ENCODE data around the gene TAS1R1.
A peak's percentile ranks its signal among the peaks of the same experiment; 100 is the strongest.

The TAS1R1 gene

DNA sequence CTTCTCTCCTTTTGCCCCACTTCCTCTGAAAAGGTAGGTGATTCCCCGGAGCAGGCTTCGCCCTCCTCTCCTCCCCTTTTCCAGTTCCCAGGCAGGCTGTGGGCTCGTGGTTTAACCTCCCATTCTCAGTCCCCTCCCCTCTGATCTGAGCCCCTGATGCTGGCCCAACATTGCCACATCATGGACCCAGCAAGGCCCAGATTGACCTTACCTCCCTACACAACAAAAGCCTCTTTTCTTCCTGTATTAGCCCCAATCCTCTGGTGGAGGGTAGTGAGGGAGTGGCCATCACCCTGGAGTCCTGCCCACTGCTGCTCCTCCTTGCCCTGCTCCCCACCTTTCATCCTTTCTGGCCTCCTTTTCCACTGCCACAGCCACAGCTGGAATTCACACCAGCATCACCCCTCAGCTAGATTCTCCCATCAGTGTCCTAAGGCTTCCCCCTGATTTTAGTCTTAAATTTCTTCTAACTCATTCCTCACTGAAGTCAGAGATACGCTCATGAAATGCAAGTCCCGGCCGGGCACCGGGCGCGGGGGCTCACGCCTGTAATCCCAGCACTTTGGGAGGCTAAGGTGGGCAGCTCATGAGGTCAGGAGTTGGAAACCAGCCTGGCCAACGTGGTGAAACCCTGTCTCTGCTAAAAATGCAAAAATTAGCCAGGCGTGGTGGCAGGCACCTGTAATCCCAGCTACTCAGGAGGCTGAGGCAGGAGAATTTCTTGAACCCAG lies 17.7 kb downstream of the TAS1R1 start:
- DNase-seq (ENCODE audit: low read depth, low spot score), result no peak

DNA sequence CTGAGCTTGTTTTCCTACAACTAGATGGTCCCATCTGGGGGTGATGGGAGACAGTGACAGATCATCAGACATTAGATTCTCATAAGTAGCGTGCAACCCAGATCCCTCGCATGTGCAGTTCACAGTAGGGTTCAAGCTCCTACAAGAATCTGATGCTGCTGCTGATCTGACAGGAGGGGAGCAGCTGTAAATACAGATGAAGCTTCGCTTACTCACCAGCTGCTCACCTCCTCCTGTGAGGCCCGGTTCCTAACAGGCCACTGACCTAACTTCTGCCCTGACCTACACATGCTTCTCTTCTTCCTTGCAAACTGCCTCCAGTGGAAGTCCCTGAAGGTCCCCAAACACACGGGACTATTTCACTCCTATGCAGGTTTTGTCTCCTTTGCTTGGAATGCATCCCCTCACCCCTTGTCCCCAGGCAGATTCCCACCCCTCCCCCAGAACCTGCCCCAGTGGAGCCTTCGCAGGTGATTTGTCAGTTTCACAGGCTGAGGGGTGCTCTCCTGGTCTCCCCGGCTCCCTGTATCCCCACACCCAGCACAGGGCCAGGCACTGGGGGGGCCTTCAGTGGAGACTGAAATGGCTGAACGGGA lies 19.0 kb downstream of the TAS1R1 start:
- no peak for DNase-seq (ENCODE audit: low read depth, low spot score)

DNA sequence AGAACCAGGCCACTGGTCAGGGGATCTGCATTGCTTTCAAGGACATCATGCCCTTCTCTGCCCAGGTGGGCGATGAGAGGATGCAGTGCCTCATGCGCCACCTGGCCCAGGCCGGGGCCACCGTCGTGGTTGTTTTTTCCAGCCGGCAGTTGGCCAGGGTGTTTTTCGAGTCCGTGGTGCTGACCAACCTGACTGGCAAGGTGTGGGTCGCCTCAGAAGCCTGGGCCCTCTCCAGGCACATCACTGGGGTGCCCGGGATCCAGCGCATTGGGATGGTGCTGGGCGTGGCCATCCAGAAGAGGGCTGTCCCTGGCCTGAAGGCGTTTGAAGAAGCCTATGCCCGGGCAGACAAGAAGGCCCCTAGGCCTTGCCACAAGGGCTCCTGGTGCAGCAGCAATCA lies 19.7 kb downstream of the TAS1R1 start:
- no peak for DNase-seq (ENCODE audit: low read depth, low spot score)

DNA sequence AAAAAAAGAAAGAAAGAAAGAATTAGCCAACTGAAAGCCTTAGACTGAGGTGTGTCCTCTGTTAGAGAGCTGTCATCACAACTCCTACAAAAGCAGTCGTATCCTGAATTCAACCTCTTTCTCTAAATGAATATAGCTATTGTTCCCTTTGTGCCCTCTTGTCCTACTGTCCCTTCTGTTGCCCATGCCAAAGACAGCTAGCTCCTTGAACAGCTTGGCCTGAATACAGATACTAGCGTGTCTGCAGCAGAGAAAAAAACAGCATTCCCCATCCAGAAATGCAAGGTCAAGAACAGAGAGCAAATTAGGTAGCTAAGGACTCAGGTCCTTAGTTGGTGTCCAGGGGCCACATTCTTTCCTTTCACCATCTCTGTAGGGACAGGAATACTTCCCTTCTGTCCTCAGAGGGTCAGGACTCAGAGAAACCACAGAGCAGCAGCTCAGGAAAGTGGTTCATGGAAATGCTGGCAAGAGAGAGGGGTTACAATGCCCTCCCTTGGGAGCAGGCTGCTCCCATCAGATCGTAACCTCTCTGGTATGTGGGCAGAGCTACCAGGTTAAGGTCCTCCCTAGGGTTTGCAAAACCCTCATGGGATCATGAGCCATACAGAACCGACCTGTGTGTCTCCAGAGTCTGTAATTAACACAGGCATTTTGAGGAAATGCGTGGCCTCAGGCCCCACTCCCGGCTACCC lies 22.9 kb downstream of the TAS1R1 start:
- DNase-seq (ENCODE audit: low read depth, low spot score), result no peak

DNA sequence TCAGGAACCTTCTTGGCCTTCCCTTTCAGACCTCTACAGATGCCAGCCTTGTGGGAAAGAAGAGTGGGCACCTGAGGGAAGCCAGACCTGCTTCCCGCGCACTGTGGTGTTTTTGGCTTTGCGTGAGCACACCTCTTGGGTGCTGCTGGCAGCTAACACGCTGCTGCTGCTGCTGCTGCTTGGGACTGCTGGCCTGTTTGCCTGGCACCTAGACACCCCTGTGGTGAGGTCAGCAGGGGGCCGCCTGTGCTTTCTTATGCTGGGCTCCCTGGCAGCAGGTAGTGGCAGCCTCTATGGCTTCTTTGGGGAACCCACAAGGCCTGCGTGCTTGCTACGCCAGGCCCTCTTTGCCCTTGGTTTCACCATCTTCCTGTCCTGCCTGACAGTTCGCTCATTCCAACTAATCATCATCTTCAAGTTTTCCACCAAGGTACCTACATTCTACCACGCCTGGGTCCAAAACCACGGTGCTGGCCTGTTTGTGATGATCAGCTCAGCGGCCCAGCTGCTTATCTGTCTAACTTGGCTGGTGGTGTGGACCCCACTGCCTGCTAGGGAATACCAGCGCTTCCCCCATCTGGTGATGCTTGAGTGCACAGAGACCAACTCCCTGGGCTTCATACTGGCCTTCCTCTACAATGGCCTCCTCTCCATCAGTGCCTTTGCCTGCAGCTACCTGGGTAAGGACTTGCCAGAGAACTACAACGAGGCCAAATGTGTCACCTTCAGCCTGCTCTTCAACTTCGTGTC lies 23.7 kb downstream of the TAS1R1 start:
- DNase-seq (ENCODE audit: low read depth, low spot score), result no peak

DNA sequence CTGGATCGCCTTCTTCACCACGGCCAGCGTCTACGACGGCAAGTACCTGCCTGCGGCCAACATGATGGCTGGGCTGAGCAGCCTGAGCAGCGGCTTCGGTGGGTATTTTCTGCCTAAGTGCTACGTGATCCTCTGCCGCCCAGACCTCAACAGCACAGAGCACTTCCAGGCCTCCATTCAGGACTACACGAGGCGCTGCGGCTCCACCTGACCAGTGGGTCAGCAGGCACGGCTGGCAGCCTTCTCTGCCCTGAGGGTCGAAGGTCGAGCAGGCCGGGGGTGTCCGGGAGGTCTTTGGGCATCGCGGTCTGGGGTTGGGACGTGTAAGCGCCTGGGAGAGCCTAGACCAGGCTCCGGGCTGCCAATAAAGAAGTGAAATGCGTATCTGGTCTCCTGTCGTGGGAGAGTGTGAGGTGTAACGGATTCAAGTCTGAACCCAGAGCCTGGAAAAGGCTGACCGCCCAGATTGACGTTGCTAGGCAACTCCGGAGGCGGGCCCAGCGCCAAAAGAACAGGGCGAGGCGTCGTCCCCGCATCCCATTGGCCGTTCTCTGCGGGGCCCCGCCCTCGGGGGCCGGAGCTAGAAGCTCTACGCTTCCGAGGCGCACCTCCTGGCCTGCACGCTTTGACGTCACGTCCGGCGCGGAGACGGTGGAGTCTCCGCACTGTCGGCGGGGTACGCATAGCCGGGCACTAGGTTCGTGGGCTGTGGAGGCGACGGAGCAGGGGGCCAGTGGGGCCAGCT lies 24.4 kb downstream of the TAS1R1 start, which contains the start of gene ZBTB48:
TSS of gene ZBTB48 (plus strand) at position 621 of the 745 bp plus-strand sequence. CDS start 616 bp downstream, outside the sequence.
- peak; percentile 91 for DNase-seq (ENCODE audit: low read depth, low spot score)

DNA sequence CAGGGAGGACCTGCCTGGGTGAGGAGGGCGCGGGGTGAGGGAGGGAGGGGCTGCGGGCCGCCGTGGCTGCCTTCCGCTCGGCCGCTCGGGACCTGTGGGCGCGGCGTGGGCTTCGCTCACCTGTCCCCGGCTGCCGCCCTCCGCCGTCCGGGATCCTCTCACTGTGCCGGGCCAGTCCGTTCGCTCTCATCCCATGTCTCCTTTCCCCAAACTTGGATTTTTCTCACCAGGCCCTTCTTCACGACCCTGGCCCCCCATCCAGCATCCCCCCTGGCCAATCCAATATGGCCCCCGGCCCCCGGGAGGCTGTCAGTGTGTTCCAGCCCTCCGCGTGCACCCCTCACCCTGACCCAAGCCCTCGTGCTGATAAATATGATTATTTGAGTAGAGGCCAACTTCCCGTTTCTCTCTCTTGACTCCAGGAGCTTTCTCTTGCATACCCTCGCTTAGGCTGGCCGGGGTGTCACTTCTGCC lies 25.0 kb downstream of the TAS1R1 start:
- DNase-seq (ENCODE audit: low read depth, low spot score), result no peak

DNA sequence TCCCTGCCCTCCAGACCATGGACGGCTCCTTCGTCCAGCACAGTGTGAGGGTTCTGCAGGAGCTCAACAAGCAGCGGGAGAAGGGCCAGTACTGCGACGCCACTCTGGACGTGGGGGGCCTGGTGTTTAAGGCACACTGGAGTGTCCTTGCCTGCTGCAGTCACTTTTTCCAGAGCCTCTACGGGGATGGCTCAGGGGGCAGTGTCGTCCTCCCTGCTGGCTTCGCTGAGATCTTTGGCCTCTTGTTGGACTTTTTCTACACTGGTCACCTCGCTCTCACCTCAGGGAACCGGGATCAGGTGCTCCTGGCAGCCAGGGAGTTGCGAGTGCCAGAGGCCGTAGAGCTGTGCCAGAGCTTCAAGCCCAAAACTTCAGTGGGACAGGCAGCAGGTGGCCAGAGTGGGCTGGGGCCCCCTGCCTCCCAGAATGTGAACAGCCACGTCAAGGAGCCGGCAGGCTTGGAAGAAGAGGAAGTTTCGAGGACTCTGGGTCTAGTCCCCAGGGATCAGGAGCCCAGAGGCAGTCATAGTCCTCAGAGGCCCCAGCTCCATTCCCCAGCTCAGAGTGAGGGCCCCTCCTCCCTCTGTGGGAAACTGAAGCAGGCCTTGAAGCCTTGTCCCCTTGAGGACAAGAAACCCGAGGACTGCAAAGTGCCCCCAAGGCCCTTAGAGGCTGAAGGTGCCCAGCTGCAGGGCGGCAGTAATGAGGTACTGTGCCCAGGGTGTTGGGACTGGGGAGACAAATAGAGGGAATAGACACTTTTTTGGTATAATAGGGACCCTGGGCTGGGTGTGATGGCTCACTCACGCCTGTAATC lies 25.7 kb downstream of the TAS1R1 start:
- no peak for DNase-seq (ENCODE audit: low read depth, low spot score)

DNA sequence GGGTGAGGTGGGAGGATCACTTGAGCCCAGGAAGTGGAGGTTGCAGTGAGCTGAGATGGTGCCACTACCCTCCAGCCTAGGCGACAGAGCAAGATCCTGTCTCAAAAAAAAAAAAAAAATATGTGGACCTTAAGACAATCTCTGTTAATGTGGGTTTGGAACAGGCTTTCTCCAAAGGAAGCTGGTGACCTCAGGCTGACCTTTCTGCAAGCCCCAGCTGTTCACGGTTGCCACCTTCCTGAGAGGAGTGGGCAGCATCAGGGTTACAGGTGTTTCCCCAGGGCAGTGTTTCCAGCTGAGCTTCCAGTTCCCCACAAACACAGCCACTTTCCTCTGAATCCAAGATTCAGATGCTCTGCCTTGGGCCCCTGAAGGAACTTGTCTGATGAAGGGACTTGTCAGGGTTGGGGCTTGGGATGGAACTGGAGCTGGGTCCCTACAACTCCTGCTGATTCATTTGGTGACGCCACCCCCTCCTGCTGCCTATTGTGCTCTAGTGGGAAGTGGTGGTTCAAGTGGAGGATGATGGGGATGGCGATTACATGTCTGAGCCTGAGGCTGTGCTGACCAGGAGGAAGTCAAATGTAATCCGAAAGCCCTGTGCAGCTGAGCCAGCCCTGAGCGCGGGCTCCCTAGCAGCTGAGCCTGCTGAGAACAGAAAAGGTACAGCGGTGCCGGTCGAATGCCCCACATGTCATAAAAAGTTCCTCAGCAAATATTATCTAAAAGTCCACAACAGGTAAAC lies 26.6 kb downstream of the TAS1R1 start:
- no peak for DNase-seq (ENCODE audit: low read depth, low spot score)

DNA sequence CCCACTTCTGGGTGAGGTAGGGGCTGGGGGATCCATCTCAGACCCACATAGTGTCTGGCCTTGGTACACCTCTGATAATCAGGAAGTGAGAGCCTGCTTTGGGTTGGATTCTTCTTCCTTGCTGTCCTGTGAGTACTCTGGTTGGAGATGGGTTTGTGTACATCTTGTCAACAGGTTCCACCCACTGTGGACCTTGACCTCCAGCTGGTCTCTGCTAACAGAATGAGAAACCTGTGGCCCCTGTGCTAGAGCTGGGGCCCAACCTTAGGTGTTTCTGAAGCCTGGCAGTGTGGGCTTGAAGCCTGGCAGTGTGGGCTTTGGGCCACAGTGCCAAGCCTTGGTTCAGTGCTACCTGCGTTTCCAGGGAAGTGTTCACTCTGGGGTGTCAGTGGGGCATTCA lies 27.3 kb downstream of the TAS1R1 start:
- DNase-seq (ENCODE audit: low read depth, low spot score), result no peak

DNA sequence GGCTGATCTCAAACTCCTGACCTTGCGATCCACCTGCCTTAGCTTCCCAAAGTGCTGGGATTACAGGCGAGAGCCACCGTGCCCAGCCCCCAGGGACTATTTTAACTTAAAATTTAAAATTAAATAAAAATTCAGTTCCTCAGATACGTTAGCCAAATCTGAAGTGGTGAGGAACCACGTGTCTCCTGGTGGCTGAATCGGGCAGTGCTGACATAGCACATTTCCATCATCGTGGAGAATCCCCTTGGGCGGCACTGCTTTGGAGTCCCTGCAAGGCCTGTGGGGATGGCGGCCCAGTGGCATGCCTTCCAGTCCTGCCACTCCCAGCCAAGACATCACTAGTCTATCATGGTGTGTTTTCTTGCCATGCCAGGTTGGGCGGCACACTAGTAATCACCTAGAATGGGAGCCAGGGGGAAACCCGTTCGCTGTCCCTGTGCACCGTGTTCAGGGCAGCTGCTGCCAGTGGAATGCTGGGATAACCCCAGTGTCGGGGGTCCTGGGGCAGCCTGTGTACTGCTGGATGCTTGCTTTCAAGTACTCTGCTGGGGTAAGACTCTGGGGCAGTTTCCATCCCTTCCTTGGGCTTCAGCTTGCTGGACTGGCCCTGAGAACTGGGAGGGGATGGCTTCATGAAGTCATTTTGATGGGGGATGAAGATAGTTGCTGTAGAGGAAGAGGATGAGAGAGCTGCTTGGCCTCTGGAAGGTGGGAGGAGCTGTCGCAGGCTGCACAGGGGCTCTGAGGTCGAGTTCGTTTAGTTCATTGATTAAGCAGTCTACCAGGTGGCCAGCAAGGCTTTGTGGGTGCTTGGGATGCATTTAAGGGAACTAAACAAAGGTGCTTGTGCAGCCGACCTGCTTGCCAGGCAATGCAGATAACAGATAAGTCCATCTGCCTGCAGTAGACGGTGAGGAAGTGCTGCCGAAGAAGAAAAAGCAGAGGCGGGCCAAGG lies 29.3 kb downstream of the TAS1R1 start:
- DNase-seq (ENCODE audit: low read depth, low spot score), result no peak

DNA sequence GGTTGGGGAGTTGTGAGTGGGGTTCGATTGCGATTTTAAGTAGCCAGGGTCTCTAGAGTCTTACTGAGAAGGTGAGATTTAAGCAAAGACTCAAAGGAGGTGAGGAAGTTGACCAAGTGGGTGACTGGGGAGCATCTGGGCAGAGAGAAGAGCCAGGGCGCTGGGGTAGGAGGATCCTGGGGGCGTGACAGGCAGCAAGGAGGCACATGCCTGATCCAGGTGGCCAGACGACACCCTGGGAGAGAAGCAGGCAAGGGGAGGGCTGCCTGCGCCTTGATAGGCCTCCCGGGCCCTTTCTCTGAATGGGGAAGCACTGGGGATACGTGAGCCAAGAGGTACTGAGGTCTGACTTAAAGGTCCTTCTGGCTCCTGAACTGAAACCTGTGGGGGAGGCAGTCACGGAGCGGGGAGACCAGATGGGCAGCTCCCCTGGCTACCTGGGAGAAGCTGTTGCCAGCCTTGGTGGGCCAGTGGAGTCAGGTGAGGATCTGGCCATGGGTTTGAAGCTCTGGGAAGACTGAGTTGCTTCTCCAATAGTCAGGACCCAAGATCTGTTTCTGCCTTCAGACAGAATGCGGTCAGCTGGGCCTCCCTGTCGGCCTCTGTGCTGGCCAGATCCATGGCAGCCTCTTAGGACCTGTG lies 30.1 kb downstream of the TAS1R1 start:
- DNase-seq (ENCODE audit: low read depth, low spot score), result no peak

DNA sequence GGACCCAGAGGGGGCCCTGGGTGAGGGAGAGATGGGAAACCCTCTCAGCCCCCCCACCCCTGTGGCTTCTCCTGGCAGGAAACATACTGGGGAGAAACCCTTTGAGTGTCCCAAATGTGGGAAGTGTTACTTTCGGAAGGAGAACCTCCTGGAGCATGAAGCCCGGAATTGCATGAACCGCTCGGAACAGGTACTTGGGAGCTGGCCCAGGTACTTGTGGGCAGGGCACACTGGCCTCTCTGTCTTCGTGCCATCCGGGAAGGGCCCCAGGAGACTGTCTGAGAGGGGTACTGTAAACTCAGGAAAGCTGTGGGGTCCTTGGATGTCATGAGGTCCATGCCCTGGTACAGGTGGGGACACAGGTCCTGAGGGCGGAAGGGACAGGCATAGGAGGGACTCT lies 30.7 kb downstream of the TAS1R1 start:
- DNase-seq (ENCODE audit: low read depth, low spot score), result no peak

DNA sequence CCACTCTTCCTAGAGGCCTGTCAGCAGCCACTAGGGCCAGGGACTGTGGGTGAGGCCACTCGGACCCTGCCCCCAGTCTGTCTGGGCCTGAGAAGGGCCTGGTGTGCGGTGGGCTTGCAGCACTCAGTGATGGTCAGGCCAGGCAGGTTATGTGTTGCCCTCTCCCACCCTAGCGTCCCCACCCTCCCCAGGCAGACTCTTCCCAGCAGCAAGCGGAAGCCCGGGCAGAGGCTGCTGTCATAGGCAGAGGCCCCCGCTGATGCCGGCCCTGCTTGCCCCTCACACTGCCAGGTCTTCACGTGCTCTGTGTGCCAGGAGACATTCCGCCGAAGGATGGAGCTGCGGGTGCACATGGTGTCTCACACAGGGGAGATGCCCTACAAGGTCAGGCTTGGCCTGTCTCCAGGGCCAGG lies 31.3 kb downstream of the TAS1R1 start:
- DNase-seq (ENCODE audit: low read depth, low spot score), result no peak

DNA sequence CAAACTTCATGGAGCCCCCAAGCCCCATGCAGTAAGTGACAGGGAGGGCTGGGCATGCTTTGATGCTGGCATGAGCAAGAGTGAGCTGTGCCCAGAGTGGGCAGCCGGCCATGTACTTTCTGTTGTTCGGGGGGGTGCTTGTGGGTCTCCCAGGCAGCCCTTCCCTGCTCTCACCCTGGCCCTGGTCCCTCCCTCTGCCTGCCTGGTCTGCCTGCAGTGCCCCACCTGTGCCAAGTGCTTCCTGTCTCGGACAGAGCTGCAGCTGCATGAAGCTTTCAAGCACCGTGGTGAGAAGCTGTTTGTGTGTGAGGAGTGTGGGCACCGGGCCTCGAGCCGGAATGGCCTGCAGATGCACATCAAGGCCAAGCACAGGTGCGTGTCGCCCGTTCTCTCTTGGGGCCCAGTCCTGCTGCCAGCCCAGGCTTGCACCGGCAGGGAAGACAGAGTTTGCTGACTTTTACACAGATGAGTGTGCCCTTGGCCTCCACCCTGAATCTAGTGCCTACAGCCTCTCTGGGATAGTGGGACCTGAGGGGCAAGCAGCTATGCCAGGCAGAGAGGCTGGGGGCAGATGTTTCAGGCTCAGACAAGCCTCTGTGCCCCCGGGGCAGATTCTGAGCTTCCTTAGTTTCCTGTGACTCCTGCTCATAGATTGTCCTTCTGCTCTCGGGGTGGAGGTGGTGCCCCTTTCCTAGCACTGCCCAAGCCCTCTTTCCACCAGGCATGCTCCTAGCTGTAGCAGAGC lies 32.3 kb downstream of the TAS1R1 start:
- DNase-seq (ENCODE audit: low read depth, low spot score), result no peak

DNA sequence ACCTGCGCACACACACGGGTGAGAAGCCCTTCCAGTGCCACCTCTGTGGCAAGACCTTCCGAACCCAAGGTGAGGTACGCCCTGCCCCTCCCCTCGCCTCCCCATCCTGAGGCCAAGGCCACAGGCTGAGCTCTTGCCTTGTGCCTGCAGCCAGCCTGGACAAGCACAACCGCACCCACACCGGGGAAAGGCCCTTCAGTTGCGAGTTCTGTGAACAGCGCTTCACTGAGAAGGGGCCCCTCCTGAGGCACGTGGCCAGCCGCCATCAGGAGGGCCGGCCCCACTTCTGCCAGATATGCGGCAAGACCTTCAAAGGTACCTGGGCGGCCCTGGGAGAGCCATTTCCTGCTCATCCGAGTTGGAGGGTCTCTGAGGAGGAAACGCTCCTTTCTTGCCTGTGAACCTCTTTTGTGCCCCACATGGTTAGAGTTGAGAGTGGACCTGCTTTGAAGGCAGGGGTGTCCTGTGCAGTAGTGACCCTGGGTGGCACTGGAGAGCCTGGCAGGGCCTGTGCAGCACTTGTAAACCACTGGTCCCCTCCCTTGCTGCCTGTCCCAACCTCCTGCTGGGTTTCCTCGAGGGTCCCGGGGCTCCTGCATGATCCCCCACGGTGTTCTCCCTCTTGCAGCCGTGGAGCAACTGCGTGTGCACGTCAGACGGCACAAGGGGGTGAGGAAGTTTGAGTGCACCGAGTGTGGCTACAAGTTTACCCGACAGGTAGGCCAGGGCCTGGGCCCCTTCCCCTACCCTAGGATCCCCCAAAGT lies 33.2 kb downstream of the TAS1R1 start:
- DNase-seq (ENCODE audit: low read depth, low spot score), result no peak
